SK-N-SH (cell line): ENCODE data around the gene IFITM1. TPM values are rescaled to one million over a fixed set of nuclear protein-coding genes. Genes with fewer than 3 reads are reported as not detected.

ENCODE experiments used
- CTCF ChIA-PET: fragments of 300-600, 350-600 bp; formaldehyde crosslinking; extraction: SDS; loops from one replicate; lab custom pipeline; 2021; lab: Yijun Ruan, JAX
- POLR2A ChIA-PET: fragments of 350-600 bp; sonication (Branson Sonifier 250); formaldehyde crosslinking; extraction: SDS; loops from one replicate; lab custom pipeline; 2020; ENCODE audit warnings: antibody characterized with exemption, inconsistent platforms; lab: Yijun Ruan, JAX
- DNase-seq: peaks from one replicate; pipeline ENCODE4 v3.0.0; 2012
- H2AFZ ChIP-seq: fragments of 200-600 bp; sonication (generic); 2 replicates; pipeline ENCODE4 v1.8.1; 2016; ENCODE audit warnings: antibody characterized with exemption, mild to moderate bottlenecking, low read depth
- H3F3A ChIP-seq: fragments of 200-600 bp; sonication (generic); replicated peaks from 2 replicates; pipeline ENCODE3; 2016; ENCODE audit warnings: antibody characterized with exemption, mild to moderate bottlenecking; ENCODE audit not compliant: insufficient read depth
- H3K27ac ChIP-seq, 2 experiments: fragments of 200-500 bp in 1 of 2; fragments of 200-600 bp in 1 of 2; sonication (Bioruptor generic) in 1 of 2; sonication (generic), shearing (Covaris generic) in 1 of 2; 2 replicates each; pipeline versions ENCODE4 v1.5.1 to v1.6.1; 2014 to 2016; ENCODE audit warnings: low read depth in 2 of 2, inconsistent platforms in 1 of 2, low read length in 1 of 2, mild to moderate bottlenecking in 1 of 2, mixed read lengths in 1 of 2
- H3K27me3 ChIP-seq: fragments of 200-600 bp; sonication (generic), shearing (Covaris generic); 2 replicates; pipeline ENCODE4 v1.6.1; 2016; ENCODE audit warnings: mixed run types; ENCODE audit not compliant: insufficient read depth
- H3K36me3 ChIP-seq, 2 experiments: fragments of 200-500 bp in 1 of 2; fragments of 200-600 bp in 1 of 2; sonication (Bioruptor generic) in 1 of 2; sonication (generic) in 1 of 2; replicated peaks in 1 of 2; 2 replicates each; pipeline versions ENCODE3 to v1.5.1; 2014 to 2016; ENCODE audit warnings: low read length in 1 of 2, mild to moderate bottlenecking in 1 of 2; ENCODE audit not compliant: insufficient read depth in 2 of 2, control insufficient read depth in 1 of 2
- H3K4me1 ChIP-seq, 2 experiments: fragments of 200-500 bp in 1 of 2; fragments of 200-600 bp in 1 of 2; sonication (Bioruptor generic) in 1 of 2; sonication (generic), shearing (Covaris generic) in 1 of 2; 2 replicates each; pipeline versions ENCODE4 v1.5.1 to v1.6.1; 2014 to 2016; ENCODE audit warnings: low read depth in 1 of 2, low read length in 1 of 2, mixed run types in 1 of 2; ENCODE audit not compliant: insufficient read depth in 2 of 2, control insufficient read depth in 1 of 2
- H3K4me2 ChIP-seq: fragments of 200-600 bp; sonication (generic), shearing (Covaris generic); 2 replicates; pipeline ENCODE4 v1.6.1; 2017; ENCODE audit warnings: mixed run types
- H3K4me3 ChIP-seq, 2 experiments: fragments of 200-500 bp in 1 of 2; fragments of 200-600 bp in 1 of 2; sonication (Bioruptor generic) in 1 of 2; sonication (generic), shearing (Covaris generic) in 1 of 2; 2 replicates each; pipeline versions ENCODE4 v1.5.1 to v1.8.1; 2014 to 2016; ENCODE audit warnings: low read depth in 2 of 2, inconsistent platforms in 1 of 2, low read length in 1 of 2, mild to moderate bottlenecking in 1 of 2, mixed read lengths in 1 of 2, moderate library complexity in 1 of 2
- H3K79me2 ChIP-seq: fragments of 200-600 bp; sonication (generic); 2 replicates; pipeline ENCODE4 v1.8.1; 2017; ENCODE audit warnings: mild to moderate bottlenecking; ENCODE audit not compliant: insufficient read depth
- H3K9ac ChIP-seq: fragments of 200-600 bp; sonication (generic); 2 replicates; pipeline ENCODE4 v1.6.1; 2017; ENCODE audit warnings: mixed run types
- H3K9me2 ChIP-seq: fragments of 200-600 bp; sonication (generic); 2 replicates; pipeline ENCODE4 v1.6.1; 2017; ENCODE audit warnings: mixed run types
- H3K9me3 ChIP-seq: fragments of 200-600 bp; sonication (generic); 2 replicates; pipeline ENCODE4 v1.6.1; 2017; ENCODE audit warnings: mixed run types, mild to moderate bottlenecking, moderate library complexity
- H4K20me1 ChIP-seq: fragments of 200-600 bp; sonication (generic); 2 replicates; pipeline ENCODE4 v1.6.1; 2017; ENCODE audit warnings: mild to moderate bottlenecking, mixed run types; ENCODE audit not compliant: insufficient read depth
- CHD2 ChIP-seq: fragments of 150-350 bp; IDR thresholded peaks from 2 replicates; pipeline ENCODE4 v1.6.1; 2018; ENCODE audit warnings: low read length; ENCODE audit not compliant: partially characterized antibody
- ELF1 ChIP-seq: IDR thresholded peaks from 2 replicates; pipeline ENCODE4 v1.4.0; 2012
- EP300 ChIP-seq, 2 experiments: IDR thresholded peaks; 2 replicates each; pipeline versions ENCODE4 v1.4.0 to v1.6.1; 2012; ENCODE audit warnings: borderline replicate concordance in 1 of 2, low read depth in 1 of 2, low read length in 1 of 2
- EZH2phosphoT487 ChIP-seq: fragments of 200-600 bp; sonication (generic); IDR thresholded peaks from 2 replicates; pipeline ENCODE4 v1.6.1; 2017; ENCODE audit warnings: low read depth, mixed run types, mild to moderate bottlenecking, antibody characterized with exemption, moderate library complexity, borderline replicate concordance
- FOSL2 ChIP-seq: IDR thresholded peaks from 2 replicates; pipeline ENCODE4 v1.4.0; 2012; ENCODE audit warnings: low read depth, mild to moderate bottlenecking, moderate library complexity, borderline replicate concordance
- FOXM1 ChIP-seq: IDR thresholded peaks from 2 replicates; pipeline ENCODE4 v1.4.0; 2012; ENCODE audit warnings: low read depth, mild to moderate bottlenecking
- MEF2A ChIP-seq: IDR thresholded peaks from 2 replicates; pipeline ENCODE4 v1.4.0; 2012; ENCODE audit warnings: low read depth, borderline replicate concordance
- MXI1 ChIP-seq: IDR thresholded peaks from 2 replicates; pipeline ENCODE4 v1.6.1; 2012; ENCODE audit warnings: mild to moderate bottlenecking, low read depth, low read length, improper control_type of control experiment
- NRF1 ChIP-seq: IDR thresholded peaks from 2 replicates; pipeline ENCODE4 v1.6.1; 2012; ENCODE audit warnings: low read depth, mild to moderate bottlenecking, low read length
- RAD21 ChIP-seq: IDR thresholded peaks from 2 replicates; pipeline ENCODE4 v1.6.1; 2012; ENCODE audit warnings: mild to moderate bottlenecking, low read length
- RCOR1 ChIP-seq: fragments of 150-350 bp; IDR thresholded peaks from 2 replicates; pipeline ENCODE4 v1.6.1; 2017; ENCODE audit warnings: antibody characterized with exemption, low read length
- RFX5 ChIP-seq: IDR thresholded peaks from 2 replicates; pipeline ENCODE4 v1.6.1; 2012; ENCODE audit warnings: mild to moderate bottlenecking, improper control_type of control experiment, low read length
- RXRA ChIP-seq: IDR thresholded peaks from 2 replicates; pipeline ENCODE4 v1.4.0; 2012; ENCODE audit warnings: low read depth, mild to moderate bottlenecking, borderline replicate concordance
- SIN3A ChIP-seq: IDR thresholded peaks from 2 replicates; pipeline ENCODE4 v1.6.1; 2012; ENCODE audit warnings: low read depth, mild to moderate bottlenecking, low read length, moderate library complexity, borderline replicate concordance
- SMC3 ChIP-seq: IDR thresholded peaks from 2 replicates; pipeline ENCODE4 v1.6.1; 2012; ENCODE audit warnings: low read depth, low read length, improper control_type of control experiment
- TAF1 ChIP-seq: IDR thresholded peaks from 2 replicates; pipeline ENCODE4 v1.6.1; 2012; ENCODE audit warnings: low read depth, mild to moderate bottlenecking, low read length, moderate library complexity, borderline replicate concordance
- TCF12 ChIP-seq: IDR thresholded peaks from 2 replicates; pipeline ENCODE4 v1.4.0; 2012
- TEAD4 ChIP-seq: IDR thresholded peaks from 2 replicates; pipeline ENCODE4 v1.4.0; 2012; ENCODE audit warnings: mild to moderate bottlenecking, borderline replicate concordance; ENCODE audit not compliant: insufficient read depth
- YY1 ChIP-seq: IDR thresholded peaks from 2 replicates; pipeline ENCODE4 v1.4.0; 2012; ENCODE audit warnings: low read depth, mild to moderate bottlenecking
- WGBS: methylation state at CpG from one replicate; pipeline ENCODE4 v1.1.6; 2017; ENCODE audit warnings: low lambda C conversion rate; 5-methylcytosine and 5-hydroxymethylcytosine counted together
- polyA plus RNA-seq, 3 experiments: library from polyadenylated mRNA; depleted of rRNA; stranded (reverse); fragments of >200 nt; gene quantifications; 2 replicates each; pipeline ENCODE4 v1.2.3, GENCODE V29; 2012
- TF ChIP-seq, protein P1 (sequence below): fragments of 200-600 bp; sonication (generic); IDR thresholded peaks from 2 replicates; pipeline ENCODE4 v1.6.1; 2017; ENCODE audit warnings: antibody characterized with exemption, mild to moderate bottlenecking, moderate library complexity
- TF ChIP-seq, protein P2 (sequence below): IDR thresholded peaks from 2 replicates; pipeline ENCODE4 v1.4.0; 2012; ENCODE audit warnings: low read depth
- TF ChIP-seq, protein P3 (sequence below): IDR thresholded peaks from 2 replicates; pipeline ENCODE4 v1.6.1; 2012; ENCODE audit warnings: mild to moderate bottlenecking, low read depth, low read length, moderate library complexity

IFITM1 gene
- polyA plus RNA-seq, 1 of the 3 experiments (the other 2 are of a cell fraction) = 19.4 TPM

- TF ChIP-seq, protein P1, sequence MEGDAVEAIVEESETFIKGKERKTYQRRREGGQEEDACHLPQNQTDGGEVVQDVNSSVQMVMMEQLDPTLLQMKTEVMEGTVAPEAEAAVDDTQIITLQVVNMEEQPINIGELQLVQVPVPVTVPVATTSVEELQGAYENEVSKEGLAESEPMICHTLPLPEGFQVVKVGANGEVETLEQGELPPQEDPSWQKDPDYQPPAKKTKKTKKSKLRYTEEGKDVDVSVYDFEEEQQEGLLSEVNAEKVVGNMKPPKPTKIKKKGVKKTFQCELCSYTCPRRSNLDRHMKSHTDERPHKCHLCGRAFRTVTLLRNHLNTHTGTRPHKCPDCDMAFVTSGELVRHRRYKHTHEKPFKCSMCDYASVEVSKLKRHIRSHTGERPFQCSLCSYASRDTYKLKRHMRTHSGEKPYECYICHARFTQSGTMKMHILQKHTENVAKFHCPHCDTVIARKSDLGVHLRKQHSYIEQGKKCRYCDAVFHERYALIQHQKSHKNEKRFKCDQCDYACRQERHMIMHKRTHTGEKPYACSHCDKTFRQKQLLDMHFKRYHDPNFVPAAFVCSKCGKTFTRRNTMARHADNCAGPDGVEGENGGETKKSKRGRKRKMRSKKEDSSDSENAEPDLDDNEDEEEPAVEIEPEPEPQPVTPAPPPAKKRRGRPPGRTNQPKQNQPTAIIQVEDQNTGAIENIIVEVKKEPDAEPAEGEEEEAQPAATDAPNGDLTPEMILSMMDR = no peak
- no peak for TF ChIP-seq SMC3
- no peak for TF ChIP-seq RXRA
- no peak for TF ChIP-seq MEF2A
- no peak for TF ChIP-seq ELF1
- TF ChIP-seq YY1 = no peak
- no peak for TF ChIP-seq NRF1
- no peak for TF ChIP-seq TAF1
- no peak for TF ChIP-seq RAD21
- no peak for TF ChIP-seq FOSL2
- no peak for TF ChIP-seq EZH2phosphoT487
- no peak for TF ChIP-seq RFX5
- no peak for TF ChIP-seq TCF12
- TF ChIP-seq CHD2 = no peak
- TF ChIP-seq, protein P2, sequence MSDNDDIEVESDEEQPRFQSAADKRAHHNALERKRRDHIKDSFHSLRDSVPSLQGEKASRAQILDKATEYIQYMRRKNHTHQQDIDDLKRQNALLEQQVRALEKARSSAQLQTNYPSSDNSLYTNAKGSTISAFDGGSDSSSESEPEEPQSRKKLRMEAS = no peak
- TF ChIP-seq FOXM1 = no peak
- no peak for TF ChIP-seq MXI1
- TF ChIP-seq EP300 (IDR thresholded peaks at IDR 0.05; ENCODE audit: borderline replicate concordance in 1 of 2, low read depth in 1 of 2, low read length in 1 of 2) = no peak
- no peak for TF ChIP-seq TEAD4
- no peak for TF ChIP-seq SIN3A
These were observed 42.8 kb downstream of the IFITM1 start for GRCh38 chr11:356610-357009.

DNA sequence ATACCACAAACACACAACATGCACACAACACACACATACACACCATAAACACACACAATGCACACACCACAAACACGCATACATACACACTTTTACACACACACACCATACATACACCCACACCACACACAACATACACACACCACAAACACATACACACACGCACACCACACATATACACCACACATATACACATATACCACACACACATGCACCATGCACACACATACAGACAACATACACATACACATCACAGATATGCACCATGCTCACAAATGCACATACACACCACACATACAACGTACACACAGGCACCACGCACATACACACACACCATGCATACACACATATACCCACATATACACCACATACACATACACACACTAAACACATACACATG is 43.7 kb downstream of the IFITM1 start:
- Histone ChIP-seq H3K36me3 (no peaks in the 10 kb centered on the region), H3K27ac (no peak overlapping the region), H4K20me1 (no peaks in the 10 kb centered on the region), H3K9ac (no peak overlapping the region), H3K4me2 (no peak overlapping the region), H3K4me1 (peaks cover 7% of the 10 kb centered on the region in 2 experiments; a peak in 3 of 4 replicates), H3F3A (peaks cover 9% of the 10 kb centered on the region), H3K4me3 (no peak overlapping the region), H3K79me2 (no peaks in the 10 kb centered on the region), H3K9me3 (no peaks in the 10 kb centered on the region), H2AFZ (no peak overlapping the region), H3K27me3 (no peaks in the 10 kb centered on the region), H3K9me2 (no peaks in the 10 kb centered on the region)
- DNase-seq = no peak
- TF ChIP-seq, protein P3, sequence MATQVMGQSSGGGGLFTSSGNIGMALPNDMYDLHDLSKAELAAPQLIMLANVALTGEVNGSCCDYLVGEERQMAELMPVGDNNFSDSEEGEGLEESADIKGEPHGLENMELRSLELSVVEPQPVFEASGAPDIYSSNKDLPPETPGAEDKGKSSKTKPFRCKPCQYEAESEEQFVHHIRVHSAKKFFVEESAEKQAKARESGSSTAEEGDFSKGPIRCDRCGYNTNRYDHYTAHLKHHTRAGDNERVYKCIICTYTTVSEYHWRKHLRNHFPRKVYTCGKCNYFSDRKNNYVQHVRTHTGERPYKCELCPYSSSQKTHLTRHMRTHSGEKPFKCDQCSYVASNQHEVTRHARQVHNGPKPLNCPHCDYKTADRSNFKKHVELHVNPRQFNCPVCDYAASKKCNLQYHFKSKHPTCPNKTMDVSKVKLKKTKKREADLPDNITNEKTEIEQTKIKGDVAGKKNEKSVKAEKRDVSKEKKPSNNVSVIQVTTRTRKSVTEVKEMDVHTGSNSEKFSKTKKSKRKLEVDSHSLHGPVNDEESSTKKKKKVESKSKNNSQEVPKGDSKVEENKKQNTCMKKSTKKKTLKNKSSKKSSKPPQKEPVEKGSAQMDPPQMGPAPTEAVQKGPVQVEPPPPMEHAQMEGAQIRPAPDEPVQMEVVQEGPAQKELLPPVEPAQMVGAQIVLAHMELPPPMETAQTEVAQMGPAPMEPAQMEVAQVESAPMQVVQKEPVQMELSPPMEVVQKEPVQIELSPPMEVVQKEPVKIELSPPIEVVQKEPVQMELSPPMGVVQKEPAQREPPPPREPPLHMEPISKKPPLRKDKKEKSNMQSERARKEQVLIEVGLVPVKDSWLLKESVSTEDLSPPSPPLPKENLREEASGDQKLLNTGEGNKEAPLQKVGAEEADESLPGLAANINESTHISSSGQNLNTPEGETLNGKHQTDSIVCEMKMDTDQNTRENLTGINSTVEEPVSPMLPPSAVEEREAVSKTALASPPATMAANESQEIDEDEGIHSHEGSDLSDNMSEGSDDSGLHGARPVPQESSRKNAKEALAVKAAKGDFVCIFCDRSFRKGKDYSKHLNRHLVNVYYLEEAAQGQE = no peak
- TF ChIP-seq RCOR1 (no peak), MXI1 (no peak), ELF1 (no peak)
- ChIA-PET POLR2A (no interaction called here), CTCF (no interaction called here)
- WGBS = 93% methylated on average over 4 of the region's 4 CpGs

More at GRCh38 chr11:356610-357009, 42.8 kb downstream of the IFITM1 start:
- Histone ChIP-seq H3K27ac (no peak overlapping the region), H3F3A (peaks cover 9% of the 10 kb centered on the region), H3K9me2 (no peaks in the 10 kb centered on the region), H3K9me3 (no peaks in the 10 kb centered on the region), H3K27me3 (no peaks in the 10 kb centered on the region), H3K79me2 (no peaks in the 10 kb centered on the region), H3K9ac (no peak overlapping the region), H3K4me2 (no peak overlapping the region), H4K20me1 (no peaks in the 10 kb centered on the region), H2AFZ (no peak overlapping the region), H3K4me3 (no peak overlapping the region), H3K36me3 (no peaks in the 10 kb centered on the region), H3K4me1 (peaks cover 7% of the 10 kb centered on the region in 2 experiments; a peak in 3 of 4 replicates)
- ChIA-PET POLR2A (no interaction called here), CTCF (interaction anchor here (1.3 to 1.7 kb wide), 3 partner anchors 9 to 106 kb away, joined by 4 to 10 read pairs (median 6); no protein-coding TSS in a partner anchor)
- WGBS = 64% methylated on average over 6 of the region's 6 CpGs
- no peak for DNase-seq
